ENCODE results near the gene TLR8.

TLR8 gene

DNA sequence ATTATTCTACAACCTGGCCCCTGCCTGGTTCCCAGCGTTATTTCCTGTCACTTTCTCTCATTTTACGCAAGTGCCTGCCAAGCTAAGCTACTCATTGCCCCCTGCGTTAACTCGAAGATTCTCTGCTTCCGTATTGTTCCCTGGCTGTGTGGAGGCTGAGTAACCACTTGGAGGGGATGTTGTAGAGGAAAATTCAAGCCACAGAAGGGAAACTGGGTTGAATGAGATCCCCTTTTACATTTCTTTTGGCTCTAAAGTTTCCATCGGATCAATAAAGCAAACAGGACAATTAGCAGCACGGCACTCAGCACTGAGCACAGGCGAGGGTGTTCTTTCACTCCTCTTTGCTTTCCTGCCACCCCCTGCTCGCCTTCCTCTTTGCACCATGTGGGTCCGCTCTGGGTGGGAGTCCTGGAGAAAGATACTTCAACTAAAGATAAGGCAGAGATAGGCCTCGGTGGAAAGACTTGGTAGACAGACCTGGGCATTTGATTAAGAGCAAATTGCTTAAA is 64.3 kb downstream of the TLR8 start:
- peak; percentile 76 to 82 for DNase-seq

- no peak for DNase-seq
These were observed 65.0 kb downstream of the TLR8 start for GRCh38 chrX:12971282-12972003.

DNA sequence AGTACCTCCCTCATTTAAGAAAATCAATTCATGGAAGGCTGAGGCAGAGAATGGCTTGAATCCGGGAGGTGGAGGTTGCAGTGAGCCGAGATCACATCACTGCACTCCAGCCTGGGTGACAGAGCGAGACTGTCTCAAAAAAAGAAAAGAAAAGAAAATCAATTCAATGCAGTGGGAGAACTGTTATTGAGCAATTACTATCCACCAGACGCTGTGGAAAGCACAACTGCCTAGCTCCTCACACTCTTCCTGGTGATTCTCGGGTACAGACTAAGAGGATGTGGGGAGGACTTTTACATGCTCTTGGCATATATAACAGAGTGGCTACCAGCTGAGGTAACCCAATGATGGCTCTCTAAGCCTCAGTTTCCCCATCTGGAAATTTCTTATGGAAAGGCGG is 65.8 kb downstream of the TLR8 start:
- DNase-seq: peak; percentile 25 to 29
